OCI-LY7 (cell line): ENCODE measurements around the gene REEP6. TPM values are rescaled to one million over a fixed set of nuclear protein-coding genes. Genes with fewer than 3 reads are reported as not detected.
A peak's percentile ranks its signal among the peaks of the same experiment; 100 is the strongest.

Experiments used
- BruUV-seq: library from RNA; stranded (reverse); fragments of 400-500 nt; replicated peaks from 2 replicates; lab custom pipeline; 2021; lab: Mats Ljungman, UMichigan
- CTCF ChIA-PET: fragments of 300-600 bp; sonication (Branson Sonifier 250); formaldehyde crosslinking; loops from one replicate; lab custom pipeline; 2022; ENCODE audit warnings: antibody characterized with exemption; ENCODE audit not compliant: unreplicated experiment; lab: Charles Lee
- POLR2A ChIA-PET: fragments of 300-600 bp; sonication (Branson Sonifier 250); formaldehyde crosslinking; loops from one replicate; lab custom pipeline; 2022; ENCODE audit warnings: antibody characterized with exemption; lab: Charles Lee
- DNase-seq: peaks from one replicate; pipeline ENCODE4 v3.0.0-alpha.2; 2015; ENCODE audit warnings: low spot score
- H2AFZ ChIP-seq: fragments of 200-600 bp; sonication (generic), shearing (Covaris generic); 2 replicates; pipeline ENCODE4 v1.6.1; 2014; ENCODE audit warnings: mild to moderate bottlenecking, antibody characterized with exemption, low read length, moderate library complexity
- H3K27ac ChIP-seq: fragments of 200-600 bp; sonication (generic); 2 replicates; pipeline ENCODE4 v1.5.1; 2014; ENCODE audit warnings: mixed run types, low read depth, mild to moderate bottlenecking, moderate library complexity, low read length, inconsistent platforms; ENCODE audit not compliant: poor library complexity, severe bottlenecking
- H3K36me3 ChIP-seq: fragments of 200-600 bp; sonication (generic); 2 replicates; pipeline ENCODE4 v1.6.1; 2014; ENCODE audit warnings: mild to moderate bottlenecking, antibody characterized with exemption, low read length, moderate library complexity, mixed read lengths; ENCODE audit not compliant: insufficient read depth
- H3K4me1 ChIP-seq: fragments of 200-600 bp; sonication (generic); 2 replicates; pipeline ENCODE4 v1.5.1; 2014; ENCODE audit warnings: mild to moderate bottlenecking, low read length; ENCODE audit not compliant: insufficient read depth, poor library complexity, severe bottlenecking
- H3K4me2 ChIP-seq: fragments of 200-600 bp; sonication (generic); 2 replicates; pipeline ENCODE4 v1.6.1; 2014; ENCODE audit warnings: mild to moderate bottlenecking, low read length
- H3K4me3 ChIP-seq: fragments of 200-600 bp; sonication (generic); 2 replicates; pipeline ENCODE4 v1.5.1; 2014; ENCODE audit warnings: mild to moderate bottlenecking, low read depth, low read length; ENCODE audit not compliant: poor library complexity, severe bottlenecking
- H3K79me2 ChIP-seq: fragments of 200-600 bp; sonication (generic); 2 replicates; pipeline ENCODE4 v1.6.1; 2016; ENCODE audit warnings: low read depth, mild to moderate bottlenecking, low read length, moderate library complexity, mixed read lengths; ENCODE audit not compliant: insufficient read depth
- H3K9me2 ChIP-seq: fragments of 200-600 bp; sonication (generic); 2 replicates; pipeline ENCODE4 v1.6.1; 2016; ENCODE audit warnings: mild to moderate bottlenecking, low read length, mixed read lengths; ENCODE audit not compliant: insufficient read depth
- H3K9me3 ChIP-seq: fragments of 200-600 bp; sonication (generic); 2 replicates; pipeline ENCODE4 v1.6.1; 2014; ENCODE audit warnings: mild to moderate bottlenecking, mixed run types, low read length, mixed read lengths
- H4K20me1 ChIP-seq: fragments of 200-600 bp; sonication (generic); 2 replicates; pipeline ENCODE4 v1.6.1; 2014; ENCODE audit warnings: mild to moderate bottlenecking, antibody characterized with exemption, low read length, moderate library complexity, mixed read lengths; ENCODE audit not compliant: insufficient read depth
- EZH2phosphoT487 ChIP-seq: fragments of 200-600 bp; sonication (generic); IDR thresholded peaks from 2 replicates; pipeline ENCODE4 v1.6.1; 2018; ENCODE audit warnings: low read depth, borderline replicate concordance, mild to moderate bottlenecking, mixed run types, antibody characterized with exemption, low read length, moderate library complexity, mixed read lengths
- intact Hi-C: fragments of 100-400 bp; cut with micrococcal nuclease; formaldehyde crosslinking; loops from one replicate; pipeline ENCODE4 v1.10.0; 2022; ENCODE audit not compliant: unreplicated experiment
- total RNA-seq, 2 experiments: library from RNA; depleted of rRNA in 1 of 2; stranded (reverse); fragments of >200 nt in 1 of 2; shearing (Covaris generic) in 1 of 2; gene quantifications; 2 replicates each; pipeline ENCODE4 v1.2.3, GENCODE V29; 2014 to 2022
- TF ChIP-seq, protein P1 (sequence below): fragments of 200-600 bp; sonication (generic); conservative IDR thresholded peaks from 2 replicates; pipeline ENCODE4 v1.5.1; 2014; ENCODE audit warnings: mild to moderate bottlenecking, antibody characterized with exemption, low read length, moderate library complexity, mixed read lengths

Gene REEP6
- total RNA-seq, 2 experiments from 2014 or later = 1.3 to 3.6 TPM

DNA sequence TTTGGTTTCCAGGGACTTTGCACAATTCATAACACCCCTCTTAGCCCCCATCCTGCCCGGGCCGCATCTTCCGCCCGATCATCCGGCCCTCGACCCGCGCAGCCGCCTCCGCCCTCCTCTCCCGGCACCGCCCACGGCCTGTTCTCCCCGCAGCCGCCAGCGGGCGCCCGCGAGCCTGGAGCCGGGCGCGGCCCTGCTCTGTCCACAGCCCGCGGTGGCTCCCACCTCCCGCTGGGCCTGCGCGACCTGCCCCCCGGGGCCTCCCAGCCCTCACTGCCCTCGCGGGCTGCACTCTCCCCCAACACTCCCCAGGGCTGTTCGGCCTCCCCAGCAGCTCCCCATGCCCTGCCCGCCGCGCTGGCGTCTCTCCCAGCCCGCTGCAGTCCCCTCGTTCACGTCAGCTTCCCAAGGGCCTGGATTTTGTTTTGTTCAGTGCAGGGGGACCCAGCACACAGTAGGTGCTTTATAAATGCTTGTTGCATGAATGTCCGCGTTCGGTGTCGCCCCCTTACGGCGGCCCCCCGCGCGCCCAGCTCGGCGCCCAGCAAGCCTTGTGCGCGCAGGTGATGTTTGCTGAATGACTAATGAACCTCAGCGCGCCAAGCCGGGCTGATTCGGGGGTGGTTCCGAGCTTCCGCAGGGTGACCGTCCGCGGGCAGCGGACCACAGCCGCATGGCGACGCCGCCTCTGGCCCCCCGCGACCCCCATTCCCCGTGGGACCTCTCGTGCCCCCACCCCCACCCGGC lies 45.6 kb upstream of the REEP6 start:
- no TSS peak for BruUV-seq
- H2AFZ ChIP-seq = no peak overlapping the region; the same call in 1 of the 2 replicates
- peak; percentile 80 for DNase-seq
- peaks cover 13% of the 10 kb centered on the region for H4K20me1 ChIP-seq
- H3K4me3 ChIP-seq = peak overlapping the region; percentile 60
- peaks cover 31% of the 10 kb centered on the region for H3K36me3 ChIP-seq
- peak overlapping the region; percentile 64 for H3K27ac ChIP-seq
- peaks cover 37% of the 10 kb centered on the region for H3K4me1 ChIP-seq
- CTCF ChIA-PET = no interaction called here
- peaks cover 12% of the 10 kb centered on the region; the same call in 1 of the 2 replicates for H3K79me2 ChIP-seq
- POLR2A ChIA-PET = no interaction called here
- no peaks in the 10 kb centered on the region for H3K9me2 ChIP-seq
- H3K4me2 ChIP-seq = peak overlapping the region; percentile 75
- TF ChIP-seq, protein P1, sequence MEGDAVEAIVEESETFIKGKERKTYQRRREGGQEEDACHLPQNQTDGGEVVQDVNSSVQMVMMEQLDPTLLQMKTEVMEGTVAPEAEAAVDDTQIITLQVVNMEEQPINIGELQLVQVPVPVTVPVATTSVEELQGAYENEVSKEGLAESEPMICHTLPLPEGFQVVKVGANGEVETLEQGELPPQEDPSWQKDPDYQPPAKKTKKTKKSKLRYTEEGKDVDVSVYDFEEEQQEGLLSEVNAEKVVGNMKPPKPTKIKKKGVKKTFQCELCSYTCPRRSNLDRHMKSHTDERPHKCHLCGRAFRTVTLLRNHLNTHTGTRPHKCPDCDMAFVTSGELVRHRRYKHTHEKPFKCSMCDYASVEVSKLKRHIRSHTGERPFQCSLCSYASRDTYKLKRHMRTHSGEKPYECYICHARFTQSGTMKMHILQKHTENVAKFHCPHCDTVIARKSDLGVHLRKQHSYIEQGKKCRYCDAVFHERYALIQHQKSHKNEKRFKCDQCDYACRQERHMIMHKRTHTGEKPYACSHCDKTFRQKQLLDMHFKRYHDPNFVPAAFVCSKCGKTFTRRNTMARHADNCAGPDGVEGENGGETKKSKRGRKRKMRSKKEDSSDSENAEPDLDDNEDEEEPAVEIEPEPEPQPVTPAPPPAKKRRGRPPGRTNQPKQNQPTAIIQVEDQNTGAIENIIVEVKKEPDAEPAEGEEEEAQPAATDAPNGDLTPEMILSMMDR = peak; percentile 87
- TF ChIP-seq EZH2phosphoT487 = no peak
- intact Hi-C loops = loop anchor here (2.0 kb wide), 1 partner anchor 33 kb away; the partner anchor contains the start of gene C19orf25
- H3K9me3 ChIP-seq = no peaks in the 10 kb centered on the region

DNA sequence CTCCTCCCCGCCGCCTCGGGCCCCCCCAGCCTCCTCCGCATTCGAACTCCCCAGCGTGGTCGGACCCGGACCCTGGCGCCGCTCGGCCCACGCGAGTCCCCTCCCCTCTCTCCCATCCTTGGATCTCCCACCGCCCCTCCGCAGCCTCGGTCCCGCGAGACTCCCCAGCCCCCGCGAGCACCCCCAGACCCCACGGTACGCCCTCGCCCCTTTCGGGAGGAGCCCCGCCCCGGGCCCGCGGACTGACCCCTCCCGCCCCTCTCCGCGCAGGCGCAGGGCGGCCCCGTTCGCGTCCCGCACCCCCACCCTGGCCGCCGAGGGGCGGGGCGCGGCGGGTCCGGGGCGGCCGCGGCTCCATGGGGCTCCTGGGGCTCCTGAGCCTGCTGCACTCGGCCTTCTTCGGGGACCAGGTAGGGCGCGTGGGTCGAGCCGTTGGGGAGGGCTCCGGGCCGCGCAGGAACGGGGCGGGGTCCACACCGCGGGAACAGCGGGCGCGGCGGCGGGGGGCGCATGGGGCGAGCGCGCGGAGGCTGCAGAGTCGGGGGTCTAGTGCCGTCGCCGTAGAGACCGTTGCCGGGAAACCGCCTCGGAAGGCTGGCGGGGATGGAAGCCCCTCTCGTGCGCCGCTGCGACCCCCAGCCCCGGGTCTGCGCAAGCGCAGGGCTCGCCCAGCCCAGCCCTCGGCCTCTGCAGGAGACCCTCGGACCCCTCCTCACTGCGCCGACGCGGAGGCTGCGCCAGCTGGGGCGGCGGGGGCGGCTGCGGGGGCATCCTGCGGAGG lies 44.9 kb upstream of the REEP6 start:
- Histone ChIP-seq H3K27ac (no peak overlapping the region), H3K4me3 (no peak overlapping the region), H3K4me1 (peaks cover 31% of the 10 kb centered on the region), H3K9me3 (no peaks in the 10 kb centered on the region), H2AFZ (no peak overlapping the region), H3K36me3 (peaks cover 23% of the 10 kb centered on the region), H4K20me1 (peaks cover 5% of the 10 kb centered on the region; the same call in 1 of the 2 replicates), H3K79me2 (peaks cover 5% of the 10 kb centered on the region; the same call in 1 of the 2 replicates), H3K4me2 (no peak overlapping the region), H3K9me2 (no peaks in the 10 kb centered on the region)
- POLR2A ChIA-PET = no interaction called here
- intact Hi-C loops = loop anchor here (2.0 kb wide), 1 partner anchor 33 kb away; the partner anchor contains the start of gene C19orf25
- CTCF ChIA-PET = no interaction called here
- DNase-seq = no peak
- BruUV-seq = no TSS peak
- TF ChIP-seq EZH2phosphoT487 = no peak
- TF ChIP-seq, protein P1 = no peak
